HEK293 (cell line): ENCODE measurements around the gene SLC13A3.

Source experiments
- SETDB1 ChIP-seq: IDR thresholded peaks from one replicate; pipeline ENCODE4 v1.6.1; 2017; ENCODE audit warnings: mild to moderate bottlenecking, low read length, moderate library complexity, mixed read lengths; ENCODE audit not compliant: insufficient read length
- TCF7L2 ChIP-seq: IDR thresholded peaks from 2 replicates; pipeline ENCODE4 v1.6.1; 2011; ENCODE audit warnings: low read depth, mild to moderate bottlenecking, inconsistent platforms, low read length, moderate library complexity, borderline replicate concordance
- YY1 ChIP-seq: fragments of 450-650 bp; formaldehyde crosslinking; IDR thresholded peaks from 2 replicates; pipeline ENCODE4 v1.5.1; 2018; ENCODE audit warnings: missing biosample characterization, missing genetic modification characterization
- ZBTB17 ChIP-seq: fragments of 450-650 bp; formaldehyde crosslinking; IDR thresholded peaks from 2 replicates; pipeline ENCODE4 v1.5.1; 2016; ENCODE audit warnings: missing biosample characterization, missing genetic modification characterization
- ZEB2 ChIP-seq: fragments of 450-650 bp; formaldehyde crosslinking; IDR thresholded peaks from 2 replicates; pipeline ENCODE4 v1.5.1; 2016; ENCODE audit warnings: missing biosample characterization, missing genetic modification characterization
- ZFHX2 ChIP-seq: fragments of 450-650 bp; formaldehyde crosslinking; conservative IDR thresholded peaks from 2 replicates; pipeline ENCODE4 v1.5.1; 2016; ENCODE audit warnings: missing biosample characterization, missing genetic modification characterization
- ZNF184 ChIP-seq: fragments of 450-650 bp; IDR thresholded peaks from 2 replicates; pipeline ENCODE4 v1.5.1; 2018; ENCODE audit warnings: missing biosample characterization, mild to moderate bottlenecking, missing genetic modification characterization
- ZNF292 ChIP-seq: fragments of 450-650 bp; formaldehyde crosslinking; IDR thresholded peaks from 2 replicates; pipeline ENCODE4 v1.5.1; 2016; ENCODE audit warnings: low read depth, missing biosample characterization, missing genetic modification characterization, borderline replicate concordance
- TF ChIP-seq, protein P1 (sequence below): fragments of 450-650 bp; formaldehyde crosslinking; IDR thresholded peaks from 2 replicates; pipeline ENCODE4 v1.5.1; 2016; ENCODE audit warnings: missing biosample characterization, missing genetic modification characterization
- TF ChIP-seq, protein P2 (sequence below): fragments of 450-650 bp; formaldehyde crosslinking; IDR thresholded peaks from 2 replicates; pipeline ENCODE4 v1.5.1; 2016; ENCODE audit warnings: missing biosample characterization, missing genetic modification characterization
- TF ChIP-seq, protein P3 (sequence below): fragments of 450-650 bp; formaldehyde crosslinking; IDR thresholded peaks from 2 replicates; pipeline ENCODE4 v1.5.1; 2016; ENCODE audit warnings: missing biosample characterization, missing genetic modification characterization
- TF ChIP-seq, protein P4 (sequence below): fragments of 450-650 bp; formaldehyde crosslinking; optimal IDR thresholded peaks from 2 replicates; pipeline ENCODE3; 2016; ENCODE audit warnings: missing biosample characterization, mild to moderate bottlenecking, missing genetic modification characterization

DNA sequence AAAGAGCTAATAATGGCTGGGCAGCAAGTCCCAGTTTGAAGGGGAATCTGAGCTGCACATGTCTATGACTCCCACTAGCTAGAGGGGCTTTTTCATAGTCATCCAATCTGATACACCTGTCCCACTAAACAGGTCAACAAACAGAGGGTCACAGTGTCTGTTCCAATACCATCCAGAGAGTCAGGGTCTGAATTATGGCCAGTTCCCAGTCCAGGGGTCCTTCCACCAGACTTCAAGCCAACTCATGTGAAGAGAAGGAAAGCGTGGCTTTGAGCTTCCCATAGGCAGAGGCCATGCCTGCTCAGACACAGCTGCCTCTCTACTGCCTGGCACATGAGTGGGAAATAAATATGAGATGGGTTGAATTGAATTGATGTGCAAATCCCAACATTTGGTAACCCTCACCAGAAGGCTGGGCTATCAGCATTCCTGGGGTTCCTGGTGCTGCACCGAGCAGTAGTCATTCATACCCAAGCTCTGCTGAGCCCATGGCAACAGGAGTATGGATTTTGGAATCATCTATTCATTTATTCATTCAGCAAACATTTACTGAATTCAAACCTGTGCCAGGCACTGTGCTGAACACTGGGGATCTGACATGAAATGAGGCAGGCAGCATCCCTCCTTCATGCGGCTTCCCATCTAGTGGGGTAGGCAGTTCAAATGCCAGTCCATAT is 20.7 kb upstream of the SLC13A3 start:
- no peak for TF ChIP-seq ZFHX2 (tag by site-specific recombination)
- TF ChIP-seq, protein P1, sequence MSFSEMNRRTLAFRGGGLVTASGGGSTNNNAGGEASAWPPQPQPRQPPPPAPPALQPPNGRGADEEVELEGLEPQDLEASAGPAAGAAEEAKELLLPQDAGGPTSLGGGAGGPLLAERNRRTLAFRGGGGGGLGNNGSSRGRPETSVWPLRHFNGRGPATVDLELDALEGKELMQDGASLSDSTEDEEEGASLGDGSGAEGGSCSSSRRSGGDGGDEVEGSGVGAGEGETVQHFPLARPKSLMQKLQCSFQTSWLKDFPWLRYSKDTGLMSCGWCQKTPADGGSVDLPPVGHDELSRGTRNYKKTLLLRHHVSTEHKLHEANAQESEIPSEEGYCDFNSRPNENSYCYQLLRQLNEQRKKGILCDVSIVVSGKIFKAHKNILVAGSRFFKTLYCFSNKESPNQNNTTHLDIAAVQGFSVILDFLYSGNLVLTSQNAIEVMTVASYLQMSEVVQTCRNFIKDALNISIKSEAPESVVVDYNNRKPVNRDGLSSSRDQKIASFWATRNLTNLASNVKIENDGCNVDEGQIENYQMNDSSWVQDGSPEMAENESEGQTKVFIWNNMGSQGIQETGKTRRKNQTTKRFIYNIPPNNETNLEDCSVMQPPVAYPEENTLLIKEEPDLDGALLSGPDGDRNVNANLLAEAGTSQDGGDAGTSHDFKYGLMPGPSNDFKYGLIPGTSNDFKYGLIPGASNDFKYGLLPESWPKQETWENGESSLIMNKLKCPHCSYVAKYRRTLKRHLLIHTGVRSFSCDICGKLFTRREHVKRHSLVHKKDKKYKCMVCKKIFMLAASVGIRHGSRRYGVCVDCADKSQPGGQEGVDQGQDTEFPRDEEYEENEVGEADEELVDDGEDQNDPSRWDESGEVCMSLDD (tag by site-specific recombination): no peak
- TF ChIP-seq, protein P2, sequence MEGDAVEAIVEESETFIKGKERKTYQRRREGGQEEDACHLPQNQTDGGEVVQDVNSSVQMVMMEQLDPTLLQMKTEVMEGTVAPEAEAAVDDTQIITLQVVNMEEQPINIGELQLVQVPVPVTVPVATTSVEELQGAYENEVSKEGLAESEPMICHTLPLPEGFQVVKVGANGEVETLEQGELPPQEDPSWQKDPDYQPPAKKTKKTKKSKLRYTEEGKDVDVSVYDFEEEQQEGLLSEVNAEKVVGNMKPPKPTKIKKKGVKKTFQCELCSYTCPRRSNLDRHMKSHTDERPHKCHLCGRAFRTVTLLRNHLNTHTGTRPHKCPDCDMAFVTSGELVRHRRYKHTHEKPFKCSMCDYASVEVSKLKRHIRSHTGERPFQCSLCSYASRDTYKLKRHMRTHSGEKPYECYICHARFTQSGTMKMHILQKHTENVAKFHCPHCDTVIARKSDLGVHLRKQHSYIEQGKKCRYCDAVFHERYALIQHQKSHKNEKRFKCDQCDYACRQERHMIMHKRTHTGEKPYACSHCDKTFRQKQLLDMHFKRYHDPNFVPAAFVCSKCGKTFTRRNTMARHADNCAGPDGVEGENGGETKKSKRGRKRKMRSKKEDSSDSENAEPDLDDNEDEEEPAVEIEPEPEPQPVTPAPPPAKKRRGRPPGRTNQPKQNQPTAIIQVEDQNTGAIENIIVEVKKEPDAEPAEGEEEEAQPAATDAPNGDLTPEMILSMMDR (tag by site-specific recombination): no peak
- TF ChIP-seq ZBTB17: no peak
- TF ChIP-seq, protein P3, sequence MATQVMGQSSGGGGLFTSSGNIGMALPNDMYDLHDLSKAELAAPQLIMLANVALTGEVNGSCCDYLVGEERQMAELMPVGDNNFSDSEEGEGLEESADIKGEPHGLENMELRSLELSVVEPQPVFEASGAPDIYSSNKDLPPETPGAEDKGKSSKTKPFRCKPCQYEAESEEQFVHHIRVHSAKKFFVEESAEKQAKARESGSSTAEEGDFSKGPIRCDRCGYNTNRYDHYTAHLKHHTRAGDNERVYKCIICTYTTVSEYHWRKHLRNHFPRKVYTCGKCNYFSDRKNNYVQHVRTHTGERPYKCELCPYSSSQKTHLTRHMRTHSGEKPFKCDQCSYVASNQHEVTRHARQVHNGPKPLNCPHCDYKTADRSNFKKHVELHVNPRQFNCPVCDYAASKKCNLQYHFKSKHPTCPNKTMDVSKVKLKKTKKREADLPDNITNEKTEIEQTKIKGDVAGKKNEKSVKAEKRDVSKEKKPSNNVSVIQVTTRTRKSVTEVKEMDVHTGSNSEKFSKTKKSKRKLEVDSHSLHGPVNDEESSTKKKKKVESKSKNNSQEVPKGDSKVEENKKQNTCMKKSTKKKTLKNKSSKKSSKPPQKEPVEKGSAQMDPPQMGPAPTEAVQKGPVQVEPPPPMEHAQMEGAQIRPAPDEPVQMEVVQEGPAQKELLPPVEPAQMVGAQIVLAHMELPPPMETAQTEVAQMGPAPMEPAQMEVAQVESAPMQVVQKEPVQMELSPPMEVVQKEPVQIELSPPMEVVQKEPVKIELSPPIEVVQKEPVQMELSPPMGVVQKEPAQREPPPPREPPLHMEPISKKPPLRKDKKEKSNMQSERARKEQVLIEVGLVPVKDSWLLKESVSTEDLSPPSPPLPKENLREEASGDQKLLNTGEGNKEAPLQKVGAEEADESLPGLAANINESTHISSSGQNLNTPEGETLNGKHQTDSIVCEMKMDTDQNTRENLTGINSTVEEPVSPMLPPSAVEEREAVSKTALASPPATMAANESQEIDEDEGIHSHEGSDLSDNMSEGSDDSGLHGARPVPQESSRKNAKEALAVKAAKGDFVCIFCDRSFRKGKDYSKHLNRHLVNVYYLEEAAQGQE (tag by site-specific recombination): no peak
- TF ChIP-seq, protein P4, sequence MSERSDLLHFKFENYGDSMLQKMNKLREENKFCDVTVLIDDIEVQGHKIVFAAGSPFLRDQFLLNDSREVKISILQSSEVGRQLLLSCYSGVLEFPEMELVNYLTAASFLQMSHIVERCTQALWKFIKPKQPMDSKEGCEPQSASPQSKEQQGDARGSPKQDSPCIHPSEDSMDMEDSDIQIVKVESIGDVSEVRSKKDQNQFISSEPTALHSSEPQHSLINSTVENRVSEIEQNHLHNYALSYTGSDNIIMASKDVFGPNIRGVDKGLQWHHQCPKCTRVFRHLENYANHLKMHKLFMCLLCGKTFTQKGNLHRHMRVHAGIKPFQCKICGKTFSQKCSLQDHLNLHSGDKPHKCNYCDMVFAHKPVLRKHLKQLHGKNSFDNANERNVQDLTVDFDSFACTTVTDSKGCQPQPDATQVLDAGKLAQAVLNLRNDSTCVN (tag by site-specific recombination): no peak
- TF ChIP-seq ZNF184 (tag by site-specific recombination): no peak
- TF ChIP-seq YY1 (tag by site-specific recombination): no peak
- TF ChIP-seq SETDB1: no peak
- no peak for TF ChIP-seq ZNF292 (tag by site-specific recombination)
- TF ChIP-seq TCF7L2: no peak
- no peak for TF ChIP-seq ZEB2 (tag by site-specific recombination)
